ENCODE results near the gene FXYD6. TPM values are rescaled to one million over a fixed set of nuclear protein-coding genes. Genes with fewer than 3 reads are reported as not detected.
A peak's percentile ranks its signal among the peaks of the same experiment; 100 is the strongest.

The FXYD6 gene
- total and polyA plus RNA-seq, 9 of the 15 experiments (the other 6 are each of a cell fraction or from before 2014, with no cell fraction given) = 0.07 to 0.35 TPM; not detected in 7

GRCh38 chr11:117852309-117852708, 24.1 kb downstream of the FXYD6 start:
- no peak overlapping the region for H3K9ac ChIP-seq (ENCODE audit: insufficient read depth in 1 of 2, low read depth in 2 of 2, low read length in 2 of 2)
- ChIA-PET POLR2A (interaction anchor here (0.8 kb wide), 1 partner anchor 9 kb away, joined by 4 read pairs; no protein-coding TSS in a partner anchor), CTCF (ENCODE audit: low intra/inter-chr PET ratio) (no interaction called here)
- no peak overlapping the region for H3K4me3 ChIP-seq
- no peaks in the 10 kb centered on the region for H4K20me1 ChIP-seq (replicated peaks; ENCODE audit: control insufficient read depth, insufficient read depth, low read length)
- intact Hi-C loops (cut with micrococcal nuclease) (no loop called here), in situ Hi-C loops (cut with MboI) (no loop called here)
- H2AFZ ChIP-seq (ENCODE audit: low read depth, low read length) = no peak overlapping the region
- no peak for DNase-seq (ENCODE audit: extremely low read depth in 1 of 4, low spot score in 3 of 4)
- peaks cover 3% of the 10 kb centered on the region; the same call in 1 of the 2 replicates for H3K9me3 ChIP-seq (replicated peaks; ENCODE audit: control insufficient read depth, insufficient read depth, low read depth, low read length)
- H3K4me1 ChIP-seq (replicated peaks in 1 of 2; ENCODE audit: control insufficient read depth in 2 of 2, insufficient read depth in 2 of 2, low read length in 2 of 2) = no peaks in the 10 kb centered on the region
- peaks cover 11 to 20% of the 10 kb centered on the region in 2 experiments; a peak in 4 of 5 replicates for H3K27me3 ChIP-seq (ENCODE audit: control insufficient read depth in 2 of 2, insufficient read depth in 2 of 2, low read length in 2 of 2)
- no peaks in the 10 kb centered on the region for H3K79me2 ChIP-seq (ENCODE audit: control insufficient read depth, insufficient read depth, low read length)
- no TSS peak for BruUV-seq (replicated peaks)
- no peaks in the 10 kb centered on the region for H3K36me3 ChIP-seq (ENCODE audit: control insufficient read depth, insufficient read depth, low read length)
- ATAC-seq = no peak
- no peak overlapping the region for H3K27ac ChIP-seq (ENCODE audit: extremely low read depth, low read depth, low read length)
- WGBS (ENCODE audit: insufficient coverage, low coverage, missing lambda C conversion rate) = 2% methylated on average over 3 of the region's 3 CpGs
- FAIRE-seq = no peak
- H3K9me1 ChIP-seq (ENCODE audit: control insufficient read depth, insufficient read depth, low read length) = no peaks in the 10 kb centered on the region
- no peak overlapping the region for H3K4me2 ChIP-seq (ENCODE audit: insufficient read depth, low read length)
- TF ChIP-seq OTX1 (CRISPR knock-in tag; IDR thresholded peaks at IDR 0.05) = no peak
- TF ChIP-seq E2F1 (CRISPR knock-in tag; IDR thresholded peaks at IDR 0.05) = no peak
- no peak for TF ChIP-seq CTCF (IDR thresholded peaks at IDR 0.05 in 2 of 3, conservative IDR thresholded peaks at IDR 0.05 in 1 of 3; ENCODE audit: insufficient read depth in 2 of 3, low read depth in 1 of 3, low read length in 3 of 3)
- TF ChIP-seq FOXA3 (CRISPR knock-in tag; conservative IDR thresholded peaks at IDR 0.05 in 1 of 2, IDR thresholded peaks at IDR 0.05 in 1 of 2) = no peak
- TF ChIP-seq GTF2B (IDR thresholded peaks at IDR 0.05; ENCODE audit: extremely low read depth, insufficient read length) = no peak
- TF ChIP-seq ZNF280A (IDR thresholded peaks at IDR 0.05; ENCODE audit: low read depth, partially characterized antibody) = peak; percentile 59
- TF ChIP-seq ZFPM2 (CRISPR knock-in tag; IDR thresholded peaks at IDR 0.05) = no peak
- TF ChIP-seq ZNF589 (CRISPR knock-in tag; IDR thresholded peaks at IDR 0.05; ENCODE audit: low read depth) = no peak
- TF ChIP-seq ARHGAP35 (IDR thresholded peaks at IDR 0.05; ENCODE audit: partially characterized antibody) = no peak
- no peak for TF ChIP-seq POLR2B (IDR thresholded peaks at IDR 0.05; ENCODE audit: low read depth, partially characterized antibody)
- TF ChIP-seq TRIM28 (IDR thresholded peaks at IDR 0.05) = peak; percentile 69; the same call in 1 of the 2 replicates
- TF ChIP-seq MEIS2 (IDR thresholded peaks at IDR 0.05; ENCODE audit: partially characterized antibody) = no peak
- TF ChIP-seq CBX3 (IDR thresholded peaks at IDR 0.05; ENCODE audit: borderline replicate concordance in 1 of 2, low read length in 2 of 2) = peak in 1 of 2 experiments; percentile 76; a peak in 2 of 3 replicates
- no peak for TF ChIP-seq TEAD1 (CRISPR knock-in tag; IDR thresholded peaks at IDR 0.05)
- TF ChIP-seq TEAD2 (tag; IDR thresholded peaks at IDR 0.05) = 0 out of 2 replicates have a peak, but pooled peaks have one; percentile 28
- no peak for TF ChIP-seq KAT2B (IDR thresholded peaks at IDR 0.05; ENCODE audit: low read depth, low read length)
- TF ChIP-seq TRIM24 (IDR thresholded peaks at IDR 0.05) = peak; percentile 16 to 66; a peak in 2 of 4 replicates

Data from K562 (cell line).